SU-DHL-6 (cell line): ENCODE results near the gene PRSS27.

Source experiments
- H2AFZ ChIP-seq: fragments of 200-600 bp; sonication (generic); 2 replicates; pipeline ENCODE4 v1.6.1; 2014; ENCODE audit warnings: low read depth, mild to moderate bottlenecking, moderate library complexity, mixed read lengths, antibody characterized with exemption, low read length; ENCODE audit not compliant: severe bottlenecking
- H3F3A ChIP-seq: fragments of 200-600 bp; shearing (Covaris generic); 2 replicates; pipeline ENCODE4 v1.6.0; 2016; ENCODE audit warnings: antibody characterized with exemption, mild to moderate bottlenecking; ENCODE audit not compliant: insufficient read depth
- H3K27ac ChIP-seq: fragments of 200-600 bp; sonication (generic); 2 replicates; pipeline ENCODE4 v1.5.1; 2016; ENCODE audit warnings: low read depth, mild to moderate bottlenecking, low read length, moderate library complexity, mixed read lengths
- H3K27me3 ChIP-seq: fragments of 200-600 bp; sonication (generic), shearing (Covaris generic); 2 replicates; pipeline ENCODE4 v1.6.0; 2014; ENCODE audit warnings: mild to moderate bottlenecking, low read length
- H3K36me3 ChIP-seq: fragments of 200-600 bp; sonication (generic); 2 replicates; pipeline ENCODE4 v1.6.1; 2014; ENCODE audit warnings: mild to moderate bottlenecking, low read length, mixed read lengths
- H3K4me2 ChIP-seq: fragments of 300-600, 200-600 bp; shearing (Covaris generic), sonication (generic); 2 replicates; pipeline ENCODE4 v1.6.0; 2014; ENCODE audit warnings: low read length, low read depth, mild to moderate bottlenecking; ENCODE audit not compliant: poor library complexity, severe bottlenecking
- H3K4me3 ChIP-seq: fragments of 200-600 bp; sonication (generic); 2 replicates; pipeline ENCODE4 v1.5.1; 2014; ENCODE audit warnings: antibody characterized with exemption, low read length, mild to moderate bottlenecking, mixed read lengths; ENCODE audit not compliant: insufficient read depth, poor library complexity, severe bottlenecking
- H3K79me2 ChIP-seq: fragments of 200-600 bp; sonication (generic); 2 replicates; pipeline ENCODE4 v1.6.1; 2014; ENCODE audit warnings: mild to moderate bottlenecking, low read length, moderate library complexity; ENCODE audit not compliant: insufficient read depth
- H3K9ac ChIP-seq: fragments of 200-600 bp; sonication (generic); 2 replicates; pipeline ENCODE4 v1.7.0; 2014; ENCODE audit warnings: mild to moderate bottlenecking, low read length
- H3K9me2 ChIP-seq: fragments of 200-600 bp; sonication (generic); replicated peaks from 2 replicates; pipeline ENCODE4 v1.6.1; 2014; ENCODE audit warnings: low read length; ENCODE audit not compliant: insufficient read depth
- H3K9me3 ChIP-seq: fragments of 200-600 bp; sonication (generic); 2 replicates; pipeline ENCODE4 v1.6.1; 2014; ENCODE audit warnings: low read length, mixed read lengths; ENCODE audit not compliant: insufficient read depth
- H4K20me1 ChIP-seq: fragments of 200-600 bp; sonication (generic); 2 replicates; pipeline ENCODE4 v1.6.1; 2014; ENCODE audit warnings: low read depth, mild to moderate bottlenecking, antibody characterized with exemption, low read length, moderate library complexity, mixed read lengths
- CTCF ChIP-seq: fragments of 200-600 bp; sonication (generic); IDR thresholded peaks from one replicate; pipeline ENCODE4 v1.5.1; 2017; ENCODE audit warnings: antibody characterized with exemption, mild to moderate bottlenecking, low read length, moderate library complexity; ENCODE audit not compliant: insufficient read depth, poor library complexity, severe bottlenecking
- EZH2phosphoT487 ChIP-seq: fragments of 200-600 bp; sonication (generic), shearing (Covaris generic); conservative IDR thresholded peaks from 2 replicates; pipeline ENCODE4 v1.6.1; 2018; ENCODE audit warnings: mild to moderate bottlenecking, antibody characterized with exemption, low read length, moderate library complexity, mixed read lengths

The PRSS27 gene

GRCh38 chr16:2742323-2743006 is 22.4 kb upstream of the PRSS27 start:
- Histone ChIP-seq H4K20me1 (no peaks in the 10 kb centered on the region), H3K9ac (no peak overlapping the region), H3F3A (no peaks in the 10 kb centered on the region), H3K4me3 (no peak overlapping the region), H3K4me2 (no peak overlapping the region), H3K9me3 (no peaks in the 10 kb centered on the region), H3K27me3 (no peaks in the 10 kb centered on the region), H3K36me3 (no peaks in the 10 kb centered on the region), H3K79me2 (no peaks in the 10 kb centered on the region), H3K27ac (no peak overlapping the region), H2AFZ (no peak overlapping the region), H3K9me2 (no peaks in the 10 kb centered on the region)
- TF ChIP-seq CTCF, result no peak
- no peak for TF ChIP-seq EZH2phosphoT487

- no peak overlapping the region for H3K27ac ChIP-seq
- no peaks in the 10 kb centered on the region for H3F3A ChIP-seq
- TF ChIP-seq EZH2phosphoT487 (no peak), CTCF (no peak)
- H3K9ac ChIP-seq, result no peak overlapping the region
- no peaks in the 10 kb centered on the region for H3K36me3 ChIP-seq
- no peak overlapping the region for H2AFZ ChIP-seq
- H3K9me2 ChIP-seq, result no peaks in the 10 kb centered on the region
- no peak overlapping the region for H3K4me3 ChIP-seq
- H3K27me3 ChIP-seq, result no peaks in the 10 kb centered on the region
- no peak overlapping the region for H3K4me2 ChIP-seq
- no peaks in the 10 kb centered on the region for H4K20me1 ChIP-seq
- H3K79me2 ChIP-seq, result no peaks in the 10 kb centered on the region
- H3K9me3 ChIP-seq, result no peaks in the 10 kb centered on the region
Measured at GRCh38 chr16:2741168-2741567, 21.1 kb upstream of the PRSS27 start.

GRCh38 chr16:2740476-2740875 is 20.5 kb upstream of the PRSS27 start:
- Histone ChIP-seq H3K79me2 (no peaks in the 10 kb centered on the region), H2AFZ (no peak overlapping the region), H3K4me2 (no peak overlapping the region), H3K9me2 (no peaks in the 10 kb centered on the region), H4K20me1 (no peaks in the 10 kb centered on the region), H3F3A (no peaks in the 10 kb centered on the region), H3K9me3 (no peaks in the 10 kb centered on the region), H3K4me3 (no peak overlapping the region), H3K36me3 (no peaks in the 10 kb centered on the region), H3K27ac (no peak overlapping the region), H3K9ac (no peak overlapping the region), H3K27me3 (no peaks in the 10 kb centered on the region)
- TF ChIP-seq EZH2phosphoT487 (no peak), CTCF (no peak)
